ENCODE data around the gene CACNA2D2. TPM values are rescaled to one million over a fixed set of nuclear protein-coding genes. Genes with fewer than 3 reads are reported as not detected.

CACNA2D2 gene
- total and polyA plus RNA-seq, 2 of the 13 experiments (the other 11 are each of a cell fraction or from before 2014, with no cell fraction given), result not detected

DNA sequence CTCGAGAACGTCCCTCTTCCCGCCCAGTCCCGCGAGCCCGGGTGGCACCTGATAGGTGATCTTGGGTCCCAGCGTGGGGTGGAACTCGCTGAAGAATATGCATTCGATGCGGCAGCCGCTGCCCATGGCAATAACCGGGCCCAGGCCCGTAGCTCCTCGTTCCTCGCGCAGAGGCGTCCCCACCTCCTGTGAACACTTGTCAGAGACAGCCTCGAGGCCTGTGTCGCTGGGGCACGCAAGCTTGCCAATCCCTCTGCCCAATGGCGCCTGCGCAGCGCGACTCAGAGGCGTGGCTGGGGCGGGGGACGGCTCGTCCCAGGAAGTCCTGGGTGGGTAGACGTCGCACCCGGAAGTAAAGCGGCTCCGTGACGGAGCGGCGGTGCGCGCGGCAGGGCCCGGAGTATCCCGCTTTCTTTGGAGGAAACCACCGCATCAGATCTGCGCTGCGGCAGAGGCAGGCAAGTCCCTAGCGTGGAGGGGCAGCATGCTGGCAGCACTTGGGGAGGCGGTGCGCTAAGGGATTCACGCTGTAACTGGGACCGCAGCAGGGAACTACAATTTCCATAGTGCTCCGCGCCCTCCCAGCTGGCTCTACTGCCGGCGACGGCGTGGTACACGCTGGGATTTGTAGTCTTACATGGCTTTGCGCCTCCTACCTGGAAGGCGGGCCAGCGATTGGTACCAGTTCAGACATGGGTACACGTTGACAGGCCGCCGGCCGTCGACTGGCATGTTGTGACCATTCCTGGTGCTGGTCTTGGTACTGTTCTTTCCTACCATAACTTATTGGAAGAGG, 152.7 kb downstream of the CACNA2D2 start, which contains the start of the genes CYB561D2 and NPRL2 (continued):
- TF ChIP-seq ZNF552 (CRISPR knock-in tag; IDR thresholded peaks at IDR 0.05; ENCODE audit: borderline replicate concordance) (peak; percentile 98), ZNF343 (CRISPR knock-in tag; IDR thresholded peaks at IDR 0.05) (peak; percentile 85; the same call in 1 of the 2 replicates), NFIC (IDR thresholded peaks at IDR 0.05; ENCODE audit: low read length) (no peak), KDM4B (CRISPR knock-in tag; IDR thresholded peaks at IDR 0.05) (0 out of 2 replicates have a peak, but pooled peaks have one; percentile 32), ZSCAN30 (CRISPR knock-in tag; IDR thresholded peaks at IDR 0.05) (no peak), SRF (IDR thresholded peaks at IDR 0.05; ENCODE audit: low read depth, low read length) (no peak), HNRNPH1 (optimal IDR thresholded peaks at IDR 0.05; ENCODE audit: low read depth, low read length) (no peak), SIN3B (IDR thresholded peaks at IDR 0.05; ENCODE audit: low read length) (no peak), ZNF10 (CRISPR knock-in tag; IDR thresholded peaks at IDR 0.05; ENCODE audit: borderline replicate concordance, low read depth) (no peak), TOE1 (CRISPR knock-in tag; IDR thresholded peaks at IDR 0.05) (no peak; the same call in 1 of the 2 replicates), MAF1 (CRISPR knock-in tag; IDR thresholded peaks at IDR 0.05; ENCODE audit: borderline replicate concordance) (peak; percentile 37; the same call in 1 of the 2 replicates), KLF15 (CRISPR knock-in tag; IDR thresholded peaks at IDR 0.05; ENCODE audit: borderline replicate concordance) (peak; percentile 96; the same call in 1 of the 2 replicates), ZNF761 (CRISPR knock-in tag; conservative IDR thresholded peaks at IDR 0.05) (peak; percentile 95), NFKB2 (CRISPR knock-in tag; IDR thresholded peaks at IDR 0.05; ENCODE audit: borderline replicate concordance) (peak; percentile 98), ATAD3A (CRISPR knock-in tag; IDR thresholded peaks at IDR 0.05) (no peak), TOPORS (CRISPR knock-in tag; IDR thresholded peaks at IDR 0.05) (peak; percentile 99), SCMH1 (CRISPR knock-in tag; IDR thresholded peaks at IDR 0.05; ENCODE audit: borderline replicate concordance) (no peak)
- TF ChIP-seq, protein P1, sequence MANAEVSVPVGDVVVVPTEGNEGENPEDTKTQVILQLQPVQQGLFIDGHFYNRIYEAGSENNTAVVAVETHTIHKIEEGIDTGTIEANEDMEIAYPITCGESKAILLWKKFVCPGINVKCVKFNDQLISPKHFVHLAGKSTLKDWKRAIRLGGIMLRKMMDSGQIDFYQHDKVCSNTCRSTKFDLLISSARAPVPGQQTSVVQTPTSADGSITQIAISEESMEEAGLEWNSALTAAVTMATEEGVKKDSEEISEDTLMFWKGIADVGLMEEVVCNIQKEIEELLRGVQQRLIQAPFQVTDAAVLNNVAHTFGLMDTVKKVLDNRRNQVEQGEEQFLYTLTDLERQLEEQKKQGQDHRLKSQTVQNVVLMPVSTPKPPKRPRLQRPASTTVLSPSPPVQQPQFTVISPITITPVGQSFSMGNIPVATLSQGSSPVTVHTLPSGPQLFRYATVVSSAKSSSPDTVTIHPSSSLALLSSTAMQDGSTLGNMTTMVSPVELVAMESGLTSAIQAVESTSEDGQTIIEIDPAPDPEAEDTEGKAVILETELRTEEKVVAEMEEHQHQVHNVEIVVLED (CRISPR knock-in tag; IDR thresholded peaks at IDR 0.05; ENCODE audit: borderline replicate concordance), result peak; percentile 97
- TF ChIP-seq, protein P2, sequence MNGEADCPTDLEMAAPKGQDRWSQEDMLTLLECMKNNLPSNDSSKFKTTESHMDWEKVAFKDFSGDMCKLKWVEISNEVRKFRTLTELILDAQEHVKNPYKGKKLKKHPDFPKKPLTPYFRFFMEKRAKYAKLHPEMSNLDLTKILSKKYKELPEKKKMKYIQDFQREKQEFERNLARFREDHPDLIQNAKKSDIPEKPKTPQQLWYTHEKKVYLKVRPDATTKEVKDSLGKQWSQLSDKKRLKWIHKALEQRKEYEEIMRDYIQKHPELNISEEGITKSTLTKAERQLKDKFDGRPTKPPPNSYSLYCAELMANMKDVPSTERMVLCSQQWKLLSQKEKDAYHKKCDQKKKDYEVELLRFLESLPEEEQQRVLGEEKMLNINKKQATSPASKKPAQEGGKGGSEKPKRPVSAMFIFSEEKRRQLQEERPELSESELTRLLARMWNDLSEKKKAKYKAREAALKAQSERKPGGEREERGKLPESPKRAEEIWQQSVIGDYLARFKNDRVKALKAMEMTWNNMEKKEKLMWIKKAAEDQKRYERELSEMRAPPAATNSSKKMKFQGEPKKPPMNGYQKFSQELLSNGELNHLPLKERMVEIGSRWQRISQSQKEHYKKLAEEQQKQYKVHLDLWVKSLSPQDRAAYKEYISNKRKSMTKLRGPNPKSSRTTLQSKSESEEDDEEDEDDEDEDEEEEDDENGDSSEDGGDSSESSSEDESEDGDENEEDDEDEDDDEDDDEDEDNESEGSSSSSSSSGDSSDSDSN (CRISPR knock-in tag; IDR thresholded peaks at IDR 0.05), result peak; percentile 85
- TF ChIP-seq, protein P3, sequence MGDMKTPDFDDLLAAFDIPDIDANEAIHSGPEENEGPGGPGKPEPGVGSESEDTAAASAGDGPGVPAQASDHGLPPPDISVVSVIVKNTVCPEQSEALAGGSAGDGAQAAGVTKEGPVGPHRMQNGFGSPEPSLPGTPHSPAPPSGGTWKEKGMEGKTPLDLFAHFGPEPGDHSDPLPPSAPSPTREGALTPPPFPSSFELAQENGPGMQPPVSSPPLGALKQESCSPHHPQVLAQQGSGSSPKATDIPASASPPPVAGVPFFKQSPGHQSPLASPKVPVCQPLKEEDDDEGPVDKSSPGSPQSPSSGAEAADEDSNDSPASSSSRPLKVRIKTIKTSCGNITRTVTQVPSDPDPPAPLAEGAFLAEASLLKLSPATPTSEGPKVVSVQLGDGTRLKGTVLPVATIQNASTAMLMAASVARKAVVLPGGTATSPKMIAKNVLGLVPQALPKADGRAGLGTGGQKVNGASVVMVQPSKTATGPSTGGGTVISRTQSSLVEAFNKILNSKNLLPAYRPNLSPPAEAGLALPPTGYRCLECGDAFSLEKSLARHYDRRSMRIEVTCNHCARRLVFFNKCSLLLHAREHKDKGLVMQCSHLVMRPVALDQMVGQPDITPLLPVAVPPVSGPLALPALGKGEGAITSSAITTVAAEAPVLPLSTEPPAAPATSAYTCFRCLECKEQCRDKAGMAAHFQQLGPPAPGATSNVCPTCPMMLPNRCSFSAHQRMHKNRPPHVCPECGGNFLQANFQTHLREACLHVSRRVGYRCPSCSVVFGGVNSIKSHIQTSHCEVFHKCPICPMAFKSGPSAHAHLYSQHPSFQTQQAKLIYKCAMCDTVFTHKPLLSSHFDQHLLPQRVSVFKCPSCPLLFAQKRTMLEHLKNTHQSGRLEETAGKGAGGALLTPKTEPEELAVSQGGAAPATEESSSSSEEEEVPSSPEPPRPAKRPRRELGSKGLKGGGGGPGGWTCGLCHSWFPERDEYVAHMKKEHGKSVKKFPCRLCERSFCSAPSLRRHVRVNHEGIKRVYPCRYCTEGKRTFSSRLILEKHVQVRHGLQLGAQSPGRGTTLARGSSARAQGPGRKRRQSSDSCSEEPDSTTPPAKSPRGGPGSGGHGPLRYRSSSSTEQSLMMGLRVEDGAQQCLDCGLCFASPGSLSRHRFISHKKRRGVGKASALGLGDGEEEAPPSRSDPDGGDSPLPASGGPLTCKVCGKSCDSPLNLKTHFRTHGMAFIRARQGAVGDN (CRISPR knock-in tag; IDR thresholded peaks at IDR 0.05), result peak; percentile 100

Measured in HepG2 (cell line).